Measurements from ENCODE around the gene C21orf91.
"Not testable (repeated sequence)": the region's sequence is repeated elsewhere in the genome, so short reads cannot be mapped to it uniquely, and the experiment has no call there.

Gene C21orf91

GRCh38 chr21:17781524-17781923, 37.6 kb downstream of the C21orf91 start:
- DNase-seq (ENCODE audit: extremely low read depth, low read depth): no peak
- TF ChIP-seq CTCF (IDR thresholded peaks at IDR 0.05; ENCODE audit: low read depth, low read length, missing control alignments): no peak
- H3K4me3 ChIP-seq (replicated peaks; ENCODE audit: low read depth, low read length): no peak overlapping the region

GRCh38 chr21:17780539-17780938, 38.6 kb downstream of the C21orf91 start:
- no peak for DNase-seq (ENCODE audit: extremely low read depth, low read depth)
- no peak overlapping the region for H3K4me3 ChIP-seq (replicated peaks; ENCODE audit: low read depth, low read length)
- no peak for TF ChIP-seq CTCF (IDR thresholded peaks at IDR 0.05; ENCODE audit: low read depth, low read length, missing control alignments)

GRCh38 chr21:17779980-17780379, 39.2 kb downstream of the C21orf91 start:
- H3K4me3 ChIP-seq (replicated peaks; ENCODE audit: low read depth, low read length): no peak overlapping the region
- DNase-seq (ENCODE audit: extremely low read depth, low read depth): no peak
- no peak for TF ChIP-seq CTCF (IDR thresholded peaks at IDR 0.05; ENCODE audit: low read depth, low read length, missing control alignments)

- no peak overlapping the region for H3K4me3 ChIP-seq (replicated peaks; ENCODE audit: low read depth, low read length)
- TF ChIP-seq CTCF (IDR thresholded peaks at IDR 0.05; ENCODE audit: low read depth, low read length, missing control alignments): no peak
- DNase-seq (ENCODE audit: extremely low read depth, low read depth): no peak
These were observed 39.7 kb downstream of the C21orf91 start for GRCh38 chr21:17779496-17779895.

GRCh38 chr21:17777072-17777765, 41.9 kb downstream of the C21orf91 start:
- no peak for DNase-seq (ENCODE audit: extremely low read depth, low read depth)
- no peak for TF ChIP-seq CTCF (IDR thresholded peaks at IDR 0.05; ENCODE audit: low read depth, low read length, missing control alignments)

DNA sequence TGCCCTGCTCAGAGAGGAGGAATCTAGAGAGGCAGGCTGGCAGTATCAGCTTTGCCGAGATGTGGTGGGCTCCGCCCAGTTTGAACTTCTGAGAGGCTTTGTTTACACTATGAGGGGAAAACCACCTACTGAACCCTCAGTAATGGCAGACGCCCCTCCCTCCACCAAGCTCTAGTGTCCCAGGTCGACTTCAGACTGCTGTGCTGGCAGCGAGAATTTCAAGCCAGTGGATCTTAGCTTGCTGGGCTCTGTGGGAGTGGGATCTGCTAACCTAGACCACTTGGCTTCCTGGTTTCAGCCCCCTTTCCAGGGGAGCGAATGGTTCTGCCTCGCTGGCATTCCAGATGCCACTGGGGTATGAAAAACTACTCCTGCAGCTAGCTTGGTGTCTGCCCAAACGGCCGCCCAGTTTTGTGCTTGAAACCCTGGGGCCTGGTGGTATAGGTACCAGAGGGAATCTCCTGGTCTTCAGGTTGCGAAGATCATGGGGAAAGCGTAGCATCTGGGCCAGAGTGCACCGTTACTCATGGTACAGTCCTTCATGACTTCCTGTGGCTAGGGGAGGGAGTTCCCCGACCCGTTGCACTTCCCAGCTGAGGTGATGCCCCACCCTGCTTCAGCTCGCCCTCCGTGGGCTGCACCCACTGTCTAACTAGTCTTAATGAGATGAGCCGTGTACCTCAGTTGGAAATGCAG, 43.6 kb downstream of the C21orf91 start:
- no peak overlapping the region for H3K4me3 ChIP-seq (replicated peaks; ENCODE audit: low read depth, low read length)
- DNase-seq (ENCODE audit: extremely low read depth, low read depth): no peak
- no peak for TF ChIP-seq CTCF (IDR thresholded peaks at IDR 0.05; ENCODE audit: low read depth, low read length, missing control alignments)

More at GRCh38 chr21:17777072-17777765, 41.9 kb downstream of the C21orf91 start:
- no peak overlapping the region for H3K4me3 ChIP-seq (replicated peaks; ENCODE audit: low read depth, low read length)

GRCh38 chr21:17775021-17775420, 44.1 kb downstream of the C21orf91 start:
- not testable (repeated sequence) for DNase-seq (ENCODE audit: extremely low read depth, low read depth); H3K4me3 ChIP-seq (replicated peaks; ENCODE audit: low read depth, low read length)
